Measurements from ENCODE around the gene TNS3. TPM values are rescaled to one million over a fixed set of nuclear protein-coding genes. Genes with fewer than 3 reads are reported as not detected.

TNS3 gene
- total RNA-seq, 4 donors from 2014 or later, result 6.6 to 16.0 (median 9.6) TPM

DNA sequence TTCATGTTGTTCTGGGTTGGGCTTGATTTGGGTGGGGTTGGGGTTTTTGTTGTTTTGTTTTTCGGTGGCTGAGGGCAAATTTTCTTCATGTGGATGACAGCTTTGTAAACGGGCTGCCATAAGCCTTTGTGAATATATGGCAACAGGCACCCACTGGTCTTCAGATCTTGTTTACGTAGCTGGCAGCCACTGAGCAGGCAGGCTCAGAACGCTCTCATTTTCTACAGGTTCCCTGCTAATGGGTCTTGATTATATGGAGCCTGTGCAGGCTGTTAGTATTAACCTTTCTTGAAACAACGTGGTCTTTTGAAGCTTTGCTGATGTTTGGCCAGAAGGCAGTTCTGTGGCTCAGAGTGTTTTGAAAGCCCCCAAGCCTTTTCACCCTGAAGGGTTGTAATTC lies 199.7 kb downstream of the TNS3 start:
- Histone ChIP-seq H3K36me3 (no peaks in the 10 kb centered on the region), H3K4me1 (peaks cover 0 to 45% (median 14%) of the 10 kb centered on the region in 3 donors), H3K27me3 (peaks cover 0 to 37% (median 0%) of the 10 kb centered on the region in 4 donors), H3K4me3 (no peak overlapping the region), H3K9me3 (no peaks in the 10 kb centered on the region), H3K27ac (no peak overlapping the region)
- WGBS, 2 donors, result 51 to 59% methylated on average over 3 to 5 of the region's 5 CpGs
- intact Hi-C loops (cut with DNase I), result no loop called here
- no peak for TF ChIP-seq POLR2A (IDR thresholded peaks at IDR 0.05)
- no peak for TF ChIP-seq CTCF (IDR thresholded peaks at IDR 0.05)
- no peak for DNase-seq

GRCh38 chr7:47381134-47381495 lies 200.8 kb downstream of the TNS3 start:
- WGBS, 2 donors, result 53 to 64% methylated on average over 6 of the region's 6 CpGs
- Histone ChIP-seq H3K4me3 (no peak overlapping the region), H3K27me3 (peaks cover 0 to 44% (median 0%) of the 10 kb centered on the region in 4 donors), H3K4me1 (peaks cover 0 to 45% (median 14%) of the 10 kb centered on the region in 3 donors), H3K36me3 (no peaks in the 10 kb centered on the region), H3K27ac (peak overlapping the region in 1 of 4 donors; percentile 9), H3K9me3 (no peaks in the 10 kb centered on the region)
- no peak for TF ChIP-seq POLR2A (IDR thresholded peaks at IDR 0.05)
- DNase-seq, result no peak
- intact Hi-C loops (cut with DNase I), result no loop called here

GRCh38 chr7:47380325-47381133 lies 201.4 kb downstream of the TNS3 start:
- Histone ChIP-seq H3K27me3 (peaks cover 0 to 50% (median 0%) of the 10 kb centered on the region in 4 donors), H3K36me3 (no peaks in the 10 kb centered on the region), H3K9me3 (no peaks in the 10 kb centered on the region), H3K4me3 (peak overlapping the region; percentile 1 to 41 (median 25)), H3K4me1 (peaks cover 0 to 45% (median 14%) of the 10 kb centered on the region in 3 donors), H3K27ac (peak overlapping the region; percentile 6 to 51 (median 23))
- TF ChIP-seq CTCF (IDR thresholded peaks at IDR 0.05) (no peak), POLR2A (IDR thresholded peaks at IDR 0.05) (no peak)
- intact Hi-C loops (cut with DNase I), result no loop called here
- no peak for DNase-seq
- 42 to 52% methylated on average over 7 to 13 of the region's 15 CpGs for WGBS, 2 donors

GRCh38 chr7:47379629-47380324 lies 202.1 kb downstream of the TNS3 start:
- peak overlapping the region; percentile 1 to 41 (median 25) for H3K4me3 ChIP-seq
- H3K9me3 ChIP-seq, result no peaks in the 10 kb centered on the region
- intact Hi-C loops (cut with DNase I), result no loop called here
- peaks cover 0 to 51% (median 14%) of the 10 kb centered on the region in 3 donors for H3K4me1 ChIP-seq
- WGBS, 2 donors, result 43 to 46% methylated on average over 4 to 11 of the region's 20 CpGs
- H3K36me3 ChIP-seq, result no peaks in the 10 kb centered on the region
- no peak for DNase-seq
- H3K27me3 ChIP-seq, result peaks cover 0 to 58% (median 0%) of the 10 kb centered on the region in 4 donors
- TF ChIP-seq POLR2A (IDR thresholded peaks at IDR 0.05) (no peak), CTCF (IDR thresholded peaks at IDR 0.05) (no peak)
- peak overlapping the region; percentile 6 to 51 (median 23) for H3K27ac ChIP-seq

DNA sequence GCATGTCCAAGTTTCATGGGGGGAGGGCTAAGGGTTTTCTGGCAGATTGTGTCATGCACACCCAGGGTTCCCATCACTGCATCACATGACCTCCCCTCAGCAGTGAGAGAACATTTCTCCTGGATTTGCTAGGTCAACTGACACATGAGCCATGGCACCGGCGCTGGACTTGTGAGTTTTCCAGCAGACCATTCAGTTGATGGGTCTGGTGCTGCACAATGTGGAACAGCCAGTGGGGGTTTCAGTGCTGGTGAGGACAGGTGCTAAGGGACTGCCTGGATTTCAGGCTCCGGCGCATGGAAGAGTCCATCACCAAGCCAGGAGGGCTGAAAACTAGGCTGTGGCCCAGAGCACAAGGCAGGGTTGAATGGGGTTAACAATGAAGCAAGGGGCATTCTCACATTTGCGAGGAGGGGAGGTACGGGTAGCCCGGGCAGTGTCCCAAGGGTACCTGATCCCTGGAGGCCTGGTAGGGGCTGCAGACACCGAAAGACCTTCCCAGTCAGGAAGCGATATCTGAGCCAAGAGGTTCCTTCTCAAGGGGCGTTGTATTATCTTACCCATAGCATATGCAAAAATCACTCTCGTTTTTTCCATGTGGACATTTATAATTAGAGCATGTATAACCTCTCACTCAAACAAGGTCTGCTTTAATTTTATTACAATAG lies 203.0 kb downstream of the TNS3 start:
- no peak for TF ChIP-seq CTCF (IDR thresholded peaks at IDR 0.05)
- TF ChIP-seq POLR2A (IDR thresholded peaks at IDR 0.05), result no peak
- WGBS, 2 donors, result 77 to 83% methylated on average over 4 to 7 of the region's 11 CpGs
- no peak for DNase-seq
- no peak overlapping the region for H3K27ac ChIP-seq
- intact Hi-C loops (cut with DNase I), result no loop called here
- no peaks in the 10 kb centered on the region for H3K36me3 ChIP-seq
- no peaks in the 10 kb centered on the region for H3K9me3 ChIP-seq
- H3K4me3 ChIP-seq, result no peak overlapping the region
- H3K4me1 ChIP-seq, result peaks cover 0 to 53% (median 14%) of the 10 kb centered on the region in 3 donors
- H3K27me3 ChIP-seq, result peaks cover 0 to 61% (median 0%) of the 10 kb centered on the region in 4 donors
